ENCODE data around the gene ADAMTSL1.

DNA sequence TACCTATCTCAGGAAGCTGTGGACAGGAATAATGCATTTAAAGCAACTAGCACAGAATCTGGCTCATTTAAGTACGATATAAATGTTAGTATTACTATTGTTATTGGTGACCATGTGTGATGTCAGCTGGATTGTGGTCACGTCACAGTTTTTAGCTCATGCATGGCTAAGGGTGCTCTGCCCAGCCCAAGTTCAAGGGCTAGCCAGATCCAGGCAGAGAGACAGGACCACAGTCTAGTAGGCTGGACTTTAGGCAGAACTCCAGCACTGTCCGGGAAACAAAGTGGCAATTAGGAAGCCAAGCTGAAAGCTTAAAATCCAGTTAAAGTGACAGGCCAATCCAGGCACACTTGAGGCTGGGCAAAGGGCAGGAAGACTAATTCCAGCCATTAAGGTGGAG is 273.6 kb downstream of the ADAMTSL1 start:
- TF ChIP-seq L3MBTL2 (conservative IDR thresholded peaks at IDR 0.05) (no peak), NFRKB (IDR thresholded peaks at IDR 0.05) (no peak), FOXK2 (IDR thresholded peaks at IDR 0.05) (no peak), ELF4 (IDR thresholded peaks at IDR 0.05) (no peak), ZNF384 (IDR thresholded peaks at IDR 0.05) (no peak), SP1 (IDR thresholded peaks at IDR 0.05) (no peak), SUZ12 (IDR thresholded peaks at IDR 0.05) (no peak), FOXA1 (IDR thresholded peaks at IDR 0.05) (no peak), FOXM1 (IDR thresholded peaks at IDR 0.05; ENCODE audit: borderline replicate concordance) (no peak), HDGF (IDR thresholded peaks at IDR 0.05; ENCODE audit: borderline replicate concordance) (no peak), TARDBP (IDR thresholded peaks at IDR 0.05) (no peak), BHLHE40 (IDR thresholded peaks at IDR 0.05; ENCODE audit: borderline replicate concordance) (no peak), CTBP1 (IDR thresholded peaks at IDR 0.05; ENCODE audit: borderline replicate concordance) (no peak)
- TF ChIP-seq, protein P1, sequence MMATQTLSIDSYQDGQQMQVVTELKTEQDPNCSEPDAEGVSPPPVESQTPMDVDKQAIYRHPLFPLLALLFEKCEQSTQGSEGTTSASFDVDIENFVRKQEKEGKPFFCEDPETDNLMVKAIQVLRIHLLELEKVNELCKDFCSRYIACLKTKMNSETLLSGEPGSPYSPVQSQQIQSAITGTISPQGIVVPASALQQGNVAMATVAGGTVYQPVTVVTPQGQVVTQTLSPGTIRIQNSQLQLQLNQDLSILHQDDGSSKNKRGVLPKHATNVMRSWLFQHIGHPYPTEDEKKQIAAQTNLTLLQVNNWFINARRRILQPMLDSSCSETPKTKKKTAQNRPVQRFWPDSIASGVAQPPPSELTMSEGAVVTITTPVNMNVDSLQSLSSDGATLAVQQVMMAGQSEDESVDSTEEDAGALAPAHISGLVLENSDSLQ (IDR thresholded peaks at IDR 0.05): no peak

Data from HEK293T (cell line).